BE2C (cell line): Measurements from ENCODE around the gene ATP6V1B1.

Experiments
- DNase-seq: peaks from one replicate; pipeline ENCODE4 v3.0.0-alpha.2; 2020
- H3K27me3 ChIP-seq: fragments of 250-450 bp; sonication (Bioruptor Pico); 2 replicates; pipeline ENCODE4 v1.5.1; 2020; ENCODE audit warnings: mild to moderate bottlenecking
- H3K36me3 ChIP-seq: fragments of 250-450 bp; sonication (Bioruptor Pico); 2 replicates; pipeline ENCODE4 v1.5.1; 2020; ENCODE audit warnings: mild to moderate bottlenecking
- H3K4me1 ChIP-seq: fragments of 250-450 bp; sonication (Bioruptor Pico); 2 replicates; pipeline ENCODE4 v1.5.1; 2020
- H3K4me3 ChIP-seq: 2 replicates; pipeline ENCODE4 v1.5.1; 2011; ENCODE audit warnings: low read depth, low read length
- H3K9me3 ChIP-seq: fragments of 250-450 bp; sonication (Bioruptor Pico); 2 replicates; pipeline ENCODE4 v1.5.1; 2020
- CTCF ChIP-seq: IDR thresholded peaks from 2 replicates; pipeline ENCODE4 v1.5.1; 2012; ENCODE audit warnings: mild to moderate bottlenecking, low read depth, low read length

ATP6V1B1 gene

GRCh38 chr2:70928366-70928765 lies 7.3 kb upstream of the ATP6V1B1 start:
- Histone ChIP-seq H3K27me3 (no peaks in the 10 kb centered on the region), H3K36me3 (no peaks in the 10 kb centered on the region), H3K4me3 (no peak overlapping the region), H3K4me1 (no peaks in the 10 kb centered on the region), H3K9me3 (no peaks in the 10 kb centered on the region)
- no peak for TF ChIP-seq CTCF
- DNase-seq, result no peak

DNA sequence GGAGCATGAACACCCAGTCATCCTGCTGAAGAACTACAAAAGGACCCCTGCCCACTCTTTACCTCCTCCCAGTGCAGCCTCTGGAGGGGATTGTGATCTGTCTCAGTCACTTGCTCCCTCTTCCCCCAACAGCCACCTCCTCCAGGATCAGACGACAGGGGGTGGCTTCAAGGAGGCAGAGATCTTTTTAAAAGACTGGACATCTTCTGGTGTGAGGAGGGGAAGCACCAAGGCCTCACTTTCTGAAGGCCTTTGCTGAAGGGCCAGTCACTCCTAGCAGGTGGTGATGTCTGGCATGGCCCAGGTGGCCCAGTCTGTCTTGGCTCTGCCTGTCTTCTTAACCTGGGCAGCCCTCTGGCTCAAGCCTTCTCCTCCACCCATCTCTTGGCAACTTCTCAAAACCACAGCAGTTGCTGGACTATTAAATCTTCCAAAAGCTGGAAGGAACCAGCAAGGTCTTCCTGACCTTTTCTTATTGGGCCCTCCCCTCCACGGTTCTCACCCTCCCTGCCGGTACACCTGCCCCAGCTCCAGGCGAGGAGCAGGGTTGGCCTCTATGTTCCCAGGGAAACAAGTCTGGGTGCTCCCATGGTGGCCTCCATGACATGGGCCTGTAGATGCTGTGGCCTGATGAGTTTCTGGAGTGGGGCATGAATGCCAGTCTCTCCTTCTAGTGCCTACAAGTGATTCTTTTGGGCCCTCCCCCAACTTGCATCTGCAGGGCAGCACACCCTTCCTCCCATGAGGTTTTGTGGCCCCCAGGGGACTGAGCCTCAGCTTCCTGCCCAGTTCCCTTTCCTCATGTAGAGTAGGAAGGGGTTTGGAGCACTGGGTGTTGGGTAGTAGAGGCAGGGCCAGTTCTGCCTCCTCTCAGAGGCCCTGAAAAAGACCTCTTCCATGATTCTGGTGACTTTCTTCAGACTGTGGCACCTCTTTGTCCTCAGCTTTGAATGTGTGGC lies 5.0 kb upstream of the ATP6V1B1 start:
- no peak for TF ChIP-seq CTCF
- Histone ChIP-seq H3K27me3 (no peaks in the 10 kb centered on the region), H3K9me3 (no peaks in the 10 kb centered on the region), H3K4me1 (no peaks in the 10 kb centered on the region), H3K4me3 (no peak overlapping the region), H3K36me3 (no peaks in the 10 kb centered on the region)
- DNase-seq, result no peak

- Histone ChIP-seq H3K27me3 (no peaks in the 10 kb centered on the region), H3K4me1 (no peaks in the 10 kb centered on the region), H3K36me3 (no peaks in the 10 kb centered on the region), H3K4me3 (no peak overlapping the region), H3K9me3 (no peaks in the 10 kb centered on the region)
- no peak for DNase-seq
- no peak for TF ChIP-seq CTCF
Observed at GRCh38 chr2:70931376-70932000, 4.2 kb upstream of the ATP6V1B1 start.

GRCh38 chr2:70932631-70933230 lies 3.0 kb upstream of the ATP6V1B1 start:
- Histone ChIP-seq H3K27me3 (no peaks in the 10 kb centered on the region), H3K4me1 (no peaks in the 10 kb centered on the region), H3K4me3 (no peak overlapping the region), H3K36me3 (no peaks in the 10 kb centered on the region), H3K9me3 (no peaks in the 10 kb centered on the region)
- DNase-seq, result no peak
- TF ChIP-seq CTCF, result no peak

DNA sequence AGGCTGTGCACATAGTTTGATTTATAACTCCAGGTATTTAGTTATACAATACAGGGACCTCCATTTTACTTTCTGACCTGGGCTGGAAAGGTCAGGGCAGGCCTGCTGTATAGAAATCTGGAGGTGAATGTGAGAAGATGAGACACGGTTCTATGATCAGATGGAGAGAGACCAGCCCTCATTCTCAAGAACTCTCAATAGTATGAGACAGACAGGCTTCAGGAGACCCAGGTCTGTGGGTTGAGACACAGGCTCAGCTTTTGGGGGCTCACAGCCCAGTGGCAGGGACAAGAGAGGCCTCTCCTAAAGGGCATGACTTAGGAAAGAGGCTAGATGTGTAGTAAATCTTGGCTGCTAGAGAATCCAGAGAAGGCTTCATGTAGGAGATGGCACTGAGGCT lies 719 bp upstream of the ATP6V1B1 start:
- no peak for TF ChIP-seq CTCF
- DNase-seq, result no peak
- H3K27me3 ChIP-seq, result no peaks in the 10 kb centered on the region
- no peaks in the 10 kb centered on the region for H3K4me1 ChIP-seq
- no peaks in the 10 kb centered on the region for H3K36me3 ChIP-seq
- no peaks in the 10 kb centered on the region for H3K9me3 ChIP-seq
- no peak overlapping the region for H3K4me3 ChIP-seq
